ENCODE data around the gene RELL1.

GRCh38 chr4:37734989-37735388 is 48.8 kb upstream of the RELL1 start:
- TF ChIP-seq CTCF (conservative IDR thresholded peaks at IDR 0.05 in 1 of 2, IDR thresholded peaks at IDR 0.05 in 1 of 2; ENCODE audit: extremely low read depth in 1 of 2, insufficient read depth in 1 of 2, low read depth in 1 of 2, low read length in 2 of 2) (no peak), EZH2 (IDR thresholded peaks at IDR 0.05; ENCODE audit: borderline replicate concordance, low read length) (no peak)
